GDM1 (cell line): Measurements from ENCODE around the gene ST3GAL3.

Experiments used
- DNase-seq: peaks from one replicate; lab custom pipeline; 2025; lab: John Stamatoyannopoulos, UW

Gene ST3GAL3

DNA sequence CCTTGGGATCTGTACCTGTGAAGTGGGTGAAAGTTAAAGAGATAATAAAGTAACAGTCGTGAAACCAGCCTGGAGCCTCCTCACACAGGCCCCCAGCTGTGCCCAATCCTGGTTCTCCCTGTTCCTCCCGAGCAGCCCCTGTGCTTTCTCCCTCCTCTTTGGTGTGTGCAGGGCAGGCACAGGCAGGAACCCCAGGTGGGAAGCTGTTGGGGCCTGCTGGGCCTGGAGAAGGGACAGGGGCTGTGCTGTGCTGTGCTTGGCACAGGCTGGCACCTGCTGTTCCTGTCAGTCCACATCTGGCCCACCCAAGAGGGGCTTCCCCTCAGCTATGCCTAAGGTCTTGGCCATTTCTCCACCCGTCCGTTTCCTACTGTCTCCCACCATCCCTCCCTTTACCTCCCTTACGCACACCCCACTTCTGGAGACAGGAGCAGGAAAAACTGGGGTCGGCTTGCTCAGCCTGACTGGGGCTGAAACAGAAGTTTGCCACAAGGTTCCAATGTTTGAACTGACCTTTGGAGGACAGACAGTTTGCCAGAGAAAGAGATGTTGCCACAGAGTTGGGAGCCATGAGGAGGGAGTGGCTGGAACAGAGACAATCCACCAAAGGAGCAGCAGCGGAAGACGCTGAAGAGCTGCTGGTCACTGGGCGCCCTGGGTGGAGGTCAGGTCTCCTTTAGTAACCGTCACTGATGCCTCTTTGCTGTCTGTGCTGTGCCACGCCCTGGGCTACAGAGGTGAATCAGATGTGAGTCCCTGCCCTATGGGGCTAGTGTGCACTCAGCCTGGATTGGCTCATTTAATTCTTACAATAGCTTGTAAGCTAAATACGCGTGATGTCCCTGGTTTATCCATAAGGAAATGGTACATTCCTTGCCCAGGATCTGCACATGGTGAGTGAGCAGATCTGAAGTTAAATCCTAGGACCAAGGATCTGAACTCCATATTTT is 207.5 kb downstream of the ST3GAL3 start:
- no peak for DNase-seq

GRCh38 chr1:43919906-43920305 is 212.6 kb downstream of the ST3GAL3 start:
- DNase-seq: no peak

DNA sequence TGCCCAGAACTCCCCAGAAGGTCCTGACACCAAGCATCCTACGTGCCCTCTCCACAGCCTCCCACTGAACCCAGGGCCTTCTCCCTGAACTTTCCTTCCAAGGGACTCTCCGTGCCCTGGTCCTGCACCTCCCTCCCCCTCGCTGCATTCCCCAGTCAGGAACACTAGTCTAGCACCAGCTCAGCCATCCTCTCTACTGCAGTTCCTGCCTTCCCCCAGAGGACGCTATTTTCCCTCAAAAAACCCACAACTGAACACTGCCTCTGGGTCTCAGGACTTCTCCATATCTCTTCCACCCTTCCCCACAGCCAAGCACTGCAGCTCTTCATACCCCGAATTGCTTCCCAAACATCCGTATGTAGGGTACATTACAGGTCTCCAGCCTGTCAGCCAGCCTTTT is 213.7 kb downstream of the ST3GAL3 start:
- DNase-seq: no peak

DNA sequence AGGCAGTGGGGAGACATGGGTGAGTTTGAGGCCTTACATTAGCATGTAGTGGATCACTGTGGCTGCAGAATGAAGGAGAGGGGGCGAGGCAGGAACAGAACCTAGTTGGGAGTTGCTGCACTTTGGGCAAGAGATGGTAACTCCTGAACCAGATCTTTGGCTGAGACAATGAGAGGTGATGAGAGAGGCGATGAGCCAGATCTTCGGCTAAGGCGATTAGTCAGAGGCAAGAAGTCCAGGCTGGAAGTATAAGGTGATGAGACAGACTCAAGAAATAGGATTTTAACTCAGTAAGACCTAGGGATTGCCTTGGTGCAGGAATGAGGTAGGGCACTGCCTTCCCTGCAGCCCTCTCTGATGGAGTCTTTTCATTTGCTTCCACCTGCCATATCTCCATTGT is 217.2 kb downstream of the ST3GAL3 start:
- no peak for DNase-seq

- no peak for DNase-seq
These were observed 218.5 kb downstream of the ST3GAL3 start for GRCh38 chr1:43925846-43926245.

DNA sequence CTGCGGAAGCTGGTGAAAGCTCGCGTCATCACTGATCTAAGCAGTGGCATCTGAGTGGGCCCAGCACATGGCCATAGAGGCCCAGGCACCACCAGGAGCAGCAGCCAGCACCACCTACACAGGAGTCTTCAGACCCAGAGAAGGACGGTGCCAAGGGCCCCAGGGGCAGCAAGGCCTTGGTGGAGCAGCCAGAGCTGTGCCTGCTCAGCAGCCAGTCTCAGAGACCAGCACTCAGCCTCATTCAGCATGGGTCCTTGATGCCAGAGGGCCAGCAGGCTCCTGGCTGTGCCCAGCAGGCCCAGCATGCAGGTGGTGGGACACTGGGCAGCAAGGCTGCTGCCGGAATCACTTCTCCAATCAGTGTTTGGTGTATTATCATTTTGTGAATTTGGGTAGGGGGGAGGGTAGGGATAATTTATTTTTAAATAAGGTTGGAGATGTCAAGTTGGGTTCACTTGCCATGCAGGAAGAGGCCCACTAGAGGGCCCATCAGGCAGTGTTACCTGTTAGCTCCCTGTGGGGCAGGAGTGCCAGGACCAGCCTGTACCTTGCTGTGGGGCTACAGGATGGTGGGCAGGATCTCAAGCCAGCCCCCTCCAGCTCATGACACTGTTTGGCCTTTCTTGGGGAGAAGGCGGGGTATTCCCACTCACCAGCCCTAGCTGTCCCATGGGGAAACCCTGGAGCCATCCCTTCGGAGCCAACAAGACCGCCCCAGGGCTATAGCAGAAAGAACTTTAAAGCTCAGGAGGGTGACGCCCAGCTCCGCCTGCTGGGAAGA is 223.0 kb downstream of the ST3GAL3 start:
- DNase-seq: no peak

DNA sequence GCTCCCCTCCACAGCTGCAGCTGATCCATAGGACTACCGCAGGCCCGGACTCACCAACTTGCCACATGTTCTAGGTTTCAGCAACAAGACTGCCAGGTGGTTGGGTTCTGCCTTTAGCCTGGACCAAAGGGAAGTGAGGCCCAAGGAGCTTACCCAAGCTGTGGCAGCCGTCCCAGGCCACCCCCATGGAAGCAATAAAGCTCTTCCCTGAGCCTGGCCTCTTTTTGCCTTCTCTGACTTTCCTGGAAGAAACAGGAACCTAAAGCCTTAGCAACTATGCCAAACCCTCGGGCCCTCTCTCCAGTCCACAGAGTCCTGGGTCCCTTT is 223.6 kb downstream of the ST3GAL3 start:
- no peak for DNase-seq

GRCh38 chr1:43931711-43932660 is 224.7 kb downstream of the ST3GAL3 start:
- no peak for DNase-seq

- DNase-seq: no peak
These were observed 225.6 kb downstream of the ST3GAL3 start for GRCh38 chr1:43932786-43933385.

- DNase-seq: no peak
These were observed 226.2 kb downstream of the ST3GAL3 start, which contains the start of gene ARTN for GRCh38 chr1:43933386-43934100. Gene ARTN (plus strand): TSS chr1:43933801. CDS start chr1:43935657, 1,856 bp downstream.

DNA sequence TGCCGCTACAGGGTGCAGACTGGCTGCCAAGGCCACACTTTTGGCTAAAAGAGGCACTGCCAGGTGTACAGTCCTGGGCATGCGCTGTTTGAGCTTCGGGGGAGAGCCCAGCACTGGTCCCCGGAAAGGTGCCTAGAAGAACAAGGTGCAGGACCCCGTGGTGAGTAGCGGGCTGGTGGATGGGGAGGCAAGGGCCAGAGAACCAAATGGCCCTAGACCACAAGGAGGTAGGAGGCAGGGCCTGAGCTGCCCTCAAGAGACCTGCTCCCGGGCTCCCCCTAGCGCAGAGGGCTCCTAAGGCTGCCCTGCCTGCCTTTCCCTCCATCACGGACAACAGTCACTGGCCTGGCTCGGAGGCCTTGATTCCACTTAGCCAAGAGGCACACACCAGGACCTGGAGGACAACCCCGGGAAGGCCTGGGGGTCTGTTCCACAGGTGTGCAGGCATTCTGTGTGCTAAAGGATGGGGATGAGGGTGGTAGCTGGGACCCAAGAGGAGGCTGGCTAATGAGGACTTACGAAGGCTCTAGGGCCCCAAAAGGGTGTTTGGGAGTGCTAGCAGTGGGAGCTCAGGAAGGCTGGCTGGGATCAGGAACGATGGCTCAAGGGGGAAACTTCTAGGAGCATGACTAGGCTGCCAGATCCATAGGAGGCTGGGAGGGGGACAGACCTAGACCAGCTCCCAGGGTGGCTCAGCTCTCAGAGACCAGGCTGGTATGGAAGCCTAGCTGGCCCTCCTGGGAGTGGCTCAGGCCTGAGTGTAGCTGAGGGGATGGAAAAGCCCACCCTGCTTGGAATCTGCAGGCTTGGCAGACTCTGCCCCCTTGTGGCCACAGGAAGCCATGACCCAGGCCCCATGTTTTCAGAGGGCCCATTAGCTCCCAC is 227.0 kb downstream of the ST3GAL3 start:
- no peak for DNase-seq

DNA sequence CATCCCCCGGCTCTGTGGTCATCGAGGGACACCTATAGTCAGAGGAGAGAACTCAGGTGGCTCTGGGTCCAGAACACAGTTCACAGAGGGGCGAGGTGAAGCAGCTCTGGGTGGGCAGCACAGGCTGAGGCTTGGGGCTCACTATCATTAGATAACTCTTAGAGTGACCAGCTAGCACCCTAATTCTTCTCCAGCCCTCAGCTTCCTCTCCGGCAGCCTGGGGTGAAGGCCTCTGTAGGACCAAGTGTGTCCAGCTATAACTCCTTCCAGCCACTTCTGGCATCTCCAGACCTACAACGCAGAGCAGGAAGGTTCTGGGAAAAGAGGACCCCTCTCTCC is 227.6 kb downstream of the ST3GAL3 start:
- DNase-seq: no peak

DNA sequence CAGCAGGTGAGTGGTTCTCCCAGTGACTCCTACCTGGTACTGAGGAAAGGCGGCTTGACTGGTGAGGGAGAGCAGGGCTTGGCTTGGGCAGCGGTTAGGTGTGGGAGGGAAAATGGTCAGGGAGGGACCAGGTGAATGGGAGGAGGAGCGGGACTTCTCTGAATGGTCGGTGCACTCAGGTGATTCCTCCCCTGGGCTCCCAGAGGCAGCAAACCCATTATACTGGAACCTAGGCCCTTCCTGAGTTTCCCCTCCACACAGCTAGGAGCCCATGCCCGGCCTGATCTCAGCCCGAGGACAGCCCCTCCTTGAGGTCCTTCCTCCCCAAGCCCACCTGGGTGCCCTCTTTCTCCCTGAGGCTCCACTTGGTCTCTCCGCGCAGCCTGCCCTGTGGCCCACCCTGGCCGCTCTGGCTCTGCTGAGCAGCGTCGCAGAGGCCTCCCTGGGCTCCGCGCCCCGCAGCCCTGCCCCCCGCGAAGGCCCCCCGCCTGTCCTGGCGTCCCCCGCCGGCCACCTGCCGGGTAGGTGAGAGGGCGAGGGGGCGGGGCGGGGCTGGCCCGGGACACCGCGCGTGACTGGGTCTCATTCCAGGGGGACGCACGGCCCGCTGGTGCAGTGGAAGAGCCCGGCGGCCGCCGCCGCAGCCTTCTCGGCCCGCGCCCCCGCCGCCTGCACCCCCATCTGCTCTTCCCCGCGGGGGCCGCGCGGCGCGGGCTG is 228.5 kb downstream of the ST3GAL3 start:
- DNase-seq: no peak

GRCh38 chr1:43936431-43937151 is 229.3 kb downstream of the ST3GAL3 start:
- DNase-seq: no peak

GRCh38 chr1:43937179-43937865 is 230.0 kb downstream of the ST3GAL3 start:
- DNase-seq: no peak

DNA sequence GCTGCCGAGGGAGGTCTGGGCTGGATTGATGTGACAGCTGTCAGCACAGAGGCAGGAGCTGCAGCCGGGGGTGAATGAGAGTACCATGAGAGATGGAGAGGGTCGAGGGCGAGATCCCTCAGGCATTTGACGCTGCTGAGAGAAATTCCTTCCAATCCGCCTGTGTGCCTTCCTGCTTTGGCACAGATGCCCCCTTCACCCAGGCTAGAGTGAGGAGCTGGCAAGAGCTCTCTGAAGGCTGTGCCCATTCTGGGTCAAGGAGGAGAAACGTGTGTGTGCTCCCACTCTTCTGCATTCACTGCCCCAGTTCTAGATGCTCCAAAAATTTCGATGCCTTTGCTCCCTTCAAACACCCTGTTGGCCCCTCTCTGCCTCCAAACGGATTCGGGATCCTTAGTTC is 231.0 kb downstream of the ST3GAL3 start:
- DNase-seq: no peak

- no peak for DNase-seq
These were observed 231.7 kb downstream of the ST3GAL3 start for GRCh38 chr1:43938892-43939587.
